ENCODE measurements around the gene THRA.
A peak's percentile ranks its signal among the peaks of the same experiment; 100 is the strongest.

The THRA gene

GRCh38 chr17:40059729-40060475 lies 2.9 kb upstream of the THRA start:
- in situ Hi-C loops (cut with HindIII; ENCODE audit: low sequenced_read_pairs), result loop anchor here (25.0 kb wide), 1 partner anchor 127 kb away; the partner anchor contains the start of gene RAPGEFL1
- H3K4me3 ChIP-seq (ENCODE audit: low read depth, low read length), result no peak overlapping the region
- DNase-seq (ENCODE audit: low read depth, low spot score), result no peak
- TF ChIP-seq CTCF (IDR thresholded peaks at IDR 0.05; ENCODE audit: low read depth, low read length), result no peak

- in situ Hi-C loops (cut with HindIII; ENCODE audit: low sequenced_read_pairs), result loop anchor here (25.0 kb wide), 1 partner anchor 126 kb away; the partner anchor contains the start of gene RAPGEFL1
- no peak for TF ChIP-seq CTCF (IDR thresholded peaks at IDR 0.05; ENCODE audit: low read depth, low read length)
- no peak for DNase-seq (ENCODE audit: low read depth, low spot score)
- H3K4me3 ChIP-seq (ENCODE audit: low read depth, low read length), result no peak overlapping the region
Measured at GRCh38 chr17:40060887-40061608, 1.7 kb upstream of the THRA start.

- TF ChIP-seq CTCF (IDR thresholded peaks at IDR 0.05; ENCODE audit: low read depth, low read length), result no peak
- in situ Hi-C loops (cut with HindIII; ENCODE audit: low sequenced_read_pairs), result loop anchor here (25.0 kb wide), 1 partner anchor 126 kb away; the partner anchor contains the start of gene RAPGEFL1
- no peak overlapping the region for H3K4me3 ChIP-seq (ENCODE audit: low read depth, low read length)
- DNase-seq (ENCODE audit: low read depth, low spot score), result no peak
Measured at GRCh38 chr17:40061609-40062038, 1.1 kb upstream of the THRA start.

- H3K4me3 ChIP-seq (ENCODE audit: low read depth, low read length), result peak overlapping the region; percentile 88
- no peak for TF ChIP-seq CTCF (IDR thresholded peaks at IDR 0.05; ENCODE audit: low read depth, low read length)
- no peak for DNase-seq (ENCODE audit: low read depth, low spot score)
- in situ Hi-C loops (cut with HindIII; ENCODE audit: low sequenced_read_pairs), result loop anchor here (25.0 kb wide), 1 partner anchor 124 kb away; the partner anchor contains the start of gene RAPGEFL1
Measured at GRCh38 chr17:40063187-40063771, 514 bp downstream of the THRA start.

GRCh38 chr17:40063901-40064531 lies 1.3 kb downstream of the THRA start:
- in situ Hi-C loops (cut with HindIII; ENCODE audit: low sequenced_read_pairs), result loop anchor here (25.0 kb wide), 1 partner anchor 123 kb away; the partner anchor contains the start of gene RAPGEFL1
- DNase-seq (ENCODE audit: low read depth, low spot score), result no peak
- TF ChIP-seq CTCF (IDR thresholded peaks at IDR 0.05; ENCODE audit: low read depth, low read length), result no peak
- H3K4me3 ChIP-seq (ENCODE audit: low read depth, low read length), result peak overlapping the region; percentile 88
